ENCODE data around the gene RALBP1.
"Not testable (repeated sequence)": the region's sequence is repeated elsewhere in the genome, so short reads cannot be mapped to it uniquely, and the experiment has no call there.

Gene RALBP1

DNA sequence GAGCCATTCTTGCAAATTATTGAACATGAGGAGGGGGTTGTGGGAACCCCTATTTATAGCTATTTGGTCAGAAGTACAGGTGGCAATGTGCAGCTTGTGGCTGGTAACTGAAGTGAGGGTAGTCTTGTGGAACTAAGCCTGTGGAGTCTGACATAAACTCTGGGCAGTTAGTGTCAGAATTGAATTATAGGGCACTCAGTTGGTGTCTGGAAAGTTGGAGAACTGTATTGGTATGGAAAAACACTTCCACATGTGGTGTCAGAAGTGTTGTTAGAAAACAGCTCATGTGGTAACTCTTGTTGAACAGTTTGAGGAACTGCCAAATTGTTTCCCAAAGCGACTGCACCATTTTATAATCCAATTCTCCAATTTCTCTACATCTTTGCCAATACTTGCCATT, 7.5 kb downstream of the RALBP1 start:
- DNase-seq (ENCODE audit: low spot score), result no peak
- H2AFZ ChIP-seq (ENCODE audit: low read length), result no peak overlapping the region
- no peak overlapping the region for H3K4ac ChIP-seq (ENCODE audit: low read length)
- H3K23ac ChIP-seq (ENCODE audit: low read depth, low read length, poor library complexity), result no peak overlapping the region
- H3K9ac ChIP-seq (ENCODE audit: low read depth, low read length, poor library complexity), result no peak overlapping the region
- no peak overlapping the region for H3K14ac ChIP-seq (ENCODE audit: low read length)
- H2AK5ac ChIP-seq (ENCODE audit: low read depth, low read length), result no peak overlapping the region
- peaks cover 0 to 19% of the 10 kb centered on the region in 2 donors for H3K9me3 ChIP-seq (replicated peaks in 1 of 2; ENCODE audit: control insufficient read depth in 2 of 2, insufficient read depth in 1 of 2, low read depth in 1 of 2, low read length in 2 of 2)
- peaks cover 9% of the 10 kb centered on the region for H3K79me1 ChIP-seq (ENCODE audit: low read depth, low read length)
- H4K8ac ChIP-seq (ENCODE audit: low read depth, low read length), result no peak overlapping the region
- no peak overlapping the region for H2BK12ac ChIP-seq (ENCODE audit: low read length)
- no peak overlapping the region for H3K4me3 ChIP-seq (ENCODE audit: low read length in 2 of 2)
- peaks cover 2 to 18% of the 10 kb centered on the region in 2 donors for H3K36me3 ChIP-seq (replicated peaks in 1 of 2; ENCODE audit: control insufficient read depth in 2 of 2, insufficient read depth in 2 of 2, low read length in 2 of 2)
- no peaks in the 10 kb centered on the region for H3K27me3 ChIP-seq (ENCODE audit: control insufficient read depth in 3 of 3, insufficient read depth in 3 of 3, low read depth in 1 of 3, low read length in 3 of 3)
- H2BK15ac ChIP-seq (ENCODE audit: low read length), result no peak overlapping the region
- no peak overlapping the region for H3K18ac ChIP-seq (ENCODE audit: low read length)
- H2BK120ac ChIP-seq (ENCODE audit: low read depth, low read length), result no peak overlapping the region
- H3K27ac ChIP-seq (replicated peaks; ENCODE audit: low read length), result no peak overlapping the region
- no peaks in the 10 kb centered on the region for H3K4me1 ChIP-seq (ENCODE audit: control insufficient read depth in 2 of 2, insufficient read depth in 1 of 2, low read depth in 1 of 2, low read length in 2 of 2)
- no CpG with 5 or more reads among the region's 1 CpG for WGBS, 2 donors (ENCODE audit: extremely low coverage in 2 of 2, insufficient read length in 2 of 2, insufficient replicate concordance in 1 of 2)
- no peak overlapping the region for H3K4me2 ChIP-seq (ENCODE audit: insufficient read depth, low read length, poor library complexity, severe bottlenecking)
- H2BK5ac ChIP-seq (ENCODE audit: low read length), result no peak overlapping the region
- H4K91ac ChIP-seq (ENCODE audit: low read depth, low read length, poor library complexity), result no peak overlapping the region

- DNase-seq (ENCODE audit: low spot score), result no peak
- WGBS, 2 donors (ENCODE audit: extremely low coverage in 2 of 2, insufficient read length in 2 of 2, insufficient replicate concordance in 1 of 2), result no CpG with 5 or more reads among the region's 7 CpGs
- H3K79me1 ChIP-seq (ENCODE audit: low read depth, low read length), result peaks cover 5% of the 10 kb centered on the region
Observed at GRCh38 chr18:9483526-9483925, 8.2 kb downstream of the RALBP1 start.

DNA sequence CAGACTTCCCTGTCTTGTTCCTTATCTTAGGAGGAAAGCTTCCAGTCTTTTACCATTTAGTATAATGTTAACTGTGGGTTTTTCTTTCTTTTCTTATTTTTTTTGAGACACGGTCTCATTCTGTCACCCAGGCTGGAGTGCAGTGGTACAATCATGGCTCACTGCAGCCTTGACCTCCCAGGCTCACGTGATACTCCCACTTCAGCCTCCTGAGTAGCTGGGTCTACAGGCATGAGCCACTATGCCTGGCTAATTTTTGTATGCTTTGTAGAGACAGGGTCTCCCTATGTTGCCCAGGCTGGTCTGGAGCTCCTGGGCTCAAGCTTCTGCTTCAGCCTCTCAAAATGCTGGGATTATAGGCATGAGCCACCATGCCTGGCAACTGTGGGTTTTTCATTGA, 9.5 kb downstream of the RALBP1 start:
- H2AK5ac ChIP-seq (ENCODE audit: low read depth, low read length); DNase-seq (ENCODE audit: low spot score); H3K36me3 ChIP-seq (replicated peaks in 1 of 2; ENCODE audit: control insufficient read depth in 2 of 2, insufficient read depth in 2 of 2, low read length in 2 of 2); H3K4ac ChIP-seq (ENCODE audit: low read length); H3K27me3 ChIP-seq (ENCODE audit: control insufficient read depth in 3 of 3, insufficient read depth in 3 of 3, low read depth in 1 of 3, low read length in 3 of 3); H3K4me1 ChIP-seq (ENCODE audit: control insufficient read depth in 2 of 2, insufficient read depth in 1 of 2, low read depth in 1 of 2, low read length in 2 of 2); H2AFZ ChIP-seq (ENCODE audit: low read length); H3K27ac ChIP-seq (replicated peaks; ENCODE audit: low read length); H2BK120ac ChIP-seq (ENCODE audit: low read depth, low read length); H2BK12ac ChIP-seq (ENCODE audit: low read length); H3K14ac ChIP-seq (ENCODE audit: low read length); H3K79me1 ChIP-seq (ENCODE audit: low read depth, low read length); H3K18ac ChIP-seq (ENCODE audit: low read length); H3K23ac ChIP-seq (ENCODE audit: low read depth, low read length, poor library complexity); H3K9ac ChIP-seq (ENCODE audit: low read depth, low read length, poor library complexity); H3K4me2 ChIP-seq (ENCODE audit: insufficient read depth, low read length, poor library complexity, severe bottlenecking); H4K8ac ChIP-seq (ENCODE audit: low read depth, low read length); H2BK15ac ChIP-seq (ENCODE audit: low read length); H4K91ac ChIP-seq (ENCODE audit: low read depth, low read length, poor library complexity); H2BK5ac ChIP-seq (ENCODE audit: low read length); H3K4me3 ChIP-seq (ENCODE audit: low read length in 2 of 2): not testable (repeated sequence)
- peaks cover 0 to 19% of the 10 kb centered on the region in 2 donors for H3K9me3 ChIP-seq (replicated peaks in 1 of 2; ENCODE audit: control insufficient read depth in 2 of 2, insufficient read depth in 1 of 2, low read depth in 1 of 2, low read length in 2 of 2)
- no CpG with 5 or more reads among the region's 2 CpGs for WGBS, 2 donors (ENCODE audit: extremely low coverage in 2 of 2, insufficient read length in 2 of 2, insufficient replicate concordance in 1 of 2)

More at GRCh38 chr18:9483526-9483925, 8.2 kb downstream of the RALBP1 start:
- no peaks in the 10 kb centered on the region for H3K4me1 ChIP-seq (ENCODE audit: control insufficient read depth in 2 of 2, insufficient read depth in 1 of 2, low read depth in 1 of 2, low read length in 2 of 2)
- no peak overlapping the region for H3K4me2 ChIP-seq (ENCODE audit: insufficient read depth, low read length, poor library complexity, severe bottlenecking)
- H2BK15ac ChIP-seq (ENCODE audit: low read length), result no peak overlapping the region
- no peak overlapping the region for H3K27ac ChIP-seq (replicated peaks; ENCODE audit: low read length)
- no peak overlapping the region for H4K91ac ChIP-seq (ENCODE audit: low read depth, low read length, poor library complexity)
- H3K9me3 ChIP-seq (replicated peaks in 1 of 2; ENCODE audit: control insufficient read depth in 2 of 2, insufficient read depth in 1 of 2, low read depth in 1 of 2, low read length in 2 of 2), result peaks cover 0 to 19% of the 10 kb centered on the region in 2 donors
- H4K8ac ChIP-seq (ENCODE audit: low read depth, low read length), result no peak overlapping the region
- H2BK5ac ChIP-seq (ENCODE audit: low read length), result no peak overlapping the region
- H3K4ac ChIP-seq (ENCODE audit: low read length), result no peak overlapping the region
- H2AFZ ChIP-seq (ENCODE audit: low read length), result no peak overlapping the region
- no peak overlapping the region for H3K9ac ChIP-seq (ENCODE audit: low read depth, low read length, poor library complexity)
- peaks cover 0 to 12% of the 10 kb centered on the region in 2 donors for H3K36me3 ChIP-seq (replicated peaks in 1 of 2; ENCODE audit: control insufficient read depth in 2 of 2, insufficient read depth in 2 of 2, low read length in 2 of 2)
- H3K14ac ChIP-seq (ENCODE audit: low read length), result no peak overlapping the region
- H2AK5ac ChIP-seq (ENCODE audit: low read depth, low read length), result no peak overlapping the region
- no peaks in the 10 kb centered on the region for H3K27me3 ChIP-seq (ENCODE audit: control insufficient read depth in 3 of 3, insufficient read depth in 3 of 3, low read depth in 1 of 3, low read length in 3 of 3)
- no peak overlapping the region for H2BK120ac ChIP-seq (ENCODE audit: low read depth, low read length)
- no peak overlapping the region for H3K18ac ChIP-seq (ENCODE audit: low read length)
- H3K23ac ChIP-seq (ENCODE audit: low read depth, low read length, poor library complexity), result no peak overlapping the region
- no peak overlapping the region for H3K4me3 ChIP-seq (ENCODE audit: low read length in 2 of 2)
- no peak overlapping the region for H2BK12ac ChIP-seq (ENCODE audit: low read length)

- no peak overlapping the region for H2BK15ac ChIP-seq (ENCODE audit: low read length)
- H2BK12ac ChIP-seq (ENCODE audit: low read length), result no peak overlapping the region
- no peak overlapping the region for H2BK5ac ChIP-seq (ENCODE audit: low read length)
- no peak overlapping the region for H3K27ac ChIP-seq (replicated peaks; ENCODE audit: low read length)
- no peak overlapping the region for H3K4me2 ChIP-seq (ENCODE audit: insufficient read depth, low read length, poor library complexity, severe bottlenecking)
- H3K18ac ChIP-seq (ENCODE audit: low read length), result no peak overlapping the region
- no peak overlapping the region for H2BK120ac ChIP-seq (ENCODE audit: low read depth, low read length)
- no peak overlapping the region for H3K4ac ChIP-seq (ENCODE audit: low read length)
- H3K79me1 ChIP-seq (ENCODE audit: low read depth, low read length), result peaks cover 2% of the 10 kb centered on the region
- H4K8ac ChIP-seq (ENCODE audit: low read depth, low read length), result no peak overlapping the region
- H2AK5ac ChIP-seq (ENCODE audit: low read depth, low read length), result no peak overlapping the region
- WGBS, 2 donors (ENCODE audit: extremely low coverage in 2 of 2, insufficient read length in 2 of 2, insufficient replicate concordance in 1 of 2), result no CpG with 5 or more reads among the region's 4 CpGs
- no peak overlapping the region for H2AFZ ChIP-seq (ENCODE audit: low read length)
- peaks cover 2 to 28% of the 10 kb centered on the region in 2 donors for H3K9me3 ChIP-seq (replicated peaks in 1 of 2; ENCODE audit: control insufficient read depth in 2 of 2, insufficient read depth in 1 of 2, low read depth in 1 of 2, low read length in 2 of 2)
- H3K4me1 ChIP-seq (ENCODE audit: control insufficient read depth in 2 of 2, insufficient read depth in 1 of 2, low read depth in 1 of 2, low read length in 2 of 2), result no peaks in the 10 kb centered on the region
- no peak overlapping the region for H3K14ac ChIP-seq (ENCODE audit: low read length)
- no peak overlapping the region for H4K91ac ChIP-seq (ENCODE audit: low read depth, low read length, poor library complexity)
- no peaks in the 10 kb centered on the region for H3K36me3 ChIP-seq (replicated peaks in 1 of 2; ENCODE audit: control insufficient read depth in 2 of 2, insufficient read depth in 2 of 2, low read length in 2 of 2)
- no peaks in the 10 kb centered on the region for H3K27me3 ChIP-seq (ENCODE audit: control insufficient read depth in 3 of 3, insufficient read depth in 3 of 3, low read depth in 1 of 3, low read length in 3 of 3)
- no peak overlapping the region for H3K9ac ChIP-seq (ENCODE audit: low read depth, low read length, poor library complexity)
- no peak overlapping the region for H3K23ac ChIP-seq (ENCODE audit: low read depth, low read length, poor library complexity)
- no peak overlapping the region for H3K4me3 ChIP-seq (ENCODE audit: low read length in 2 of 2)
- DNase-seq (ENCODE audit: low spot score), result no peak
Observed at GRCh38 chr18:9488538-9488937, 13.2 kb downstream of the RALBP1 start.

All from neuronal stem cell (in vitro differentiated cells).